T-helper 1 cell treated with Interleukin-12 subunit alpha and Interleukin-12 subunit beta and Interleukin-4 antibody, amounts not matched to agents 30 μg/mL and 1 μg/mL, for 36 hours (primary cell): ENCODE results near the gene SDK1.
"Not testable (repeated sequence)": the region's sequence is repeated elsewhere in the genome, so short reads cannot be mapped to it uniquely, and the experiment has no call there.

Source experiments
- H3K27ac Mint-ChIP-seq: one replicate; pipeline ENCODE4 v1.8.0; 2021; ENCODE audit warnings: mild to moderate bottlenecking, mixed read lengths
- H3K27me3 Mint-ChIP-seq: one replicate; pipeline ENCODE4 v1.8.0; 2021; ENCODE audit warnings: low read depth, mixed read lengths
- H3K36me3 Mint-ChIP-seq: one replicate; pipeline ENCODE4 v1.8.0; 2021; ENCODE audit warnings: low read depth, mixed read lengths
- H3K4me1 Mint-ChIP-seq: one replicate; pipeline ENCODE4 v1.8.0; 2021; ENCODE audit warnings: low read depth, mixed read lengths
- H3K4me3 Mint-ChIP-seq: one replicate; pipeline ENCODE4 v1.8.0; 2021; ENCODE audit warnings: mild to moderate bottlenecking, moderate library complexity, mixed read lengths
- H3K9me3 Mint-ChIP-seq: one replicate; pipeline ENCODE4 v1.8.0; 2021; ENCODE audit warnings: mixed read lengths

SDK1 gene

DNA sequence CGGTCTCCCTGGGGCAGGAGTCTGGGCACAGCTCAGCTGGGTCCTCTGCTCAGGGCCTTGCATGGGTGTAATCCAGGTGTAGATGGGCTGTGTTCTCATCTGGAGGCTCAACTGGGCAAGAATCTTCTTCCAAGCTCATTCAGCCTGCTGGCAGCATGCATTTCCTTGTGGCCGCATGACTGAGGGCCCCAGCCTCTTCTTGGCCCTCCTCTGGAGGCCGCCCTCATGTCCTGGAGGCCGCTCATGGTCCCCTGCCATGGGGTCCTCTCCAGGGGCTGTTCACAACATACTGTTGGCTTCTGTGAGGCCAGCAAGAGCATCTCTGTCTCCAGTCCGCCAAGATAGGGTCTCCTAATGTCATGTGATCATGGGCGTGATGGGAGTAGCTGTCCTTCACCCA lies 943.6 kb downstream of the SDK1 start:
- H3K27ac Mint-ChIP-seq, result no peak overlapping the region
- no peaks in the 10 kb centered on the region for H3K27me3 Mint-ChIP-seq
- no peaks in the 10 kb centered on the region for H3K4me1 Mint-ChIP-seq
- no peak overlapping the region for H3K4me3 Mint-ChIP-seq
- no peaks in the 10 kb centered on the region for H3K36me3 Mint-ChIP-seq
- peaks cover 24% of the 10 kb centered on the region for H3K9me3 Mint-ChIP-seq

DNA sequence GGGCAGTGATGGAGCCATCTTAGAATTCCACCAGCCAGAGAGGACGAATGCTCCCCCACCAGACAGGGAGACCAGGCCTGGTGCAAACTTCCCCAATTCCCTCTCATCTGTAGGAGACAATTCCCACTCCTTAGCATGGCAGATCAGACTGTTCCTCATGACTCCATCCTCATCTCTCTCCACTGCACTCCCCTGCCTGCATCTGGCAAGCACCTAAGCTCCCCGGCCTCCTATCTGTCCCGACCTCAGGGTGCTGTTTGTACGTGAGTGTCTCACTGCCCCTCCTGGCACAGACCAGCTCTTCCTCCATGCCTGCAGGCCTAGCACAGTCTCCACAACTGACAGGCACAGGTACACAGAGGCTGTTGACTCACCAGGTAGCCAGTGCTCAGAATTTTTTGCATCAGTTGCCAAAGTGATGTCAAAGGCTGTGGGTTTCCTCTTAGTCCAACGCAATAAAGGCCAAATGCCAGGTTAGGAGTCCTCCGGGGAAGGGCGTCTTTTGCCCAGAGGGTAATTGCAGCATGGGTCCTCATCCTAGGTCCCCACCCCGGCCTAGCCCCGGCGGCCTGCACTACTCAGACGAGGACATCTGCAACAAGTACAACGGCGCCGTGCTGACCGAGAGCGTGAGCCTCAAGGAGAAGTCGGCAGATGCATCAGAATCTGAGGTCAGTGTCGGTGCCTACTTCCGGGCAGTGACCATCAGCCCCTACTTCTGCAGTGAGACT lies 944.2 kb downstream of the SDK1 start:
- no peak overlapping the region for H3K27ac Mint-ChIP-seq
- H3K27me3 Mint-ChIP-seq, result no peaks in the 10 kb centered on the region
- H3K4me3 Mint-ChIP-seq, result no peak overlapping the region
- H3K9me3 Mint-ChIP-seq, result peaks cover 27% of the 10 kb centered on the region
- H3K36me3 Mint-ChIP-seq, result no peaks in the 10 kb centered on the region
- no peaks in the 10 kb centered on the region for H3K4me1 Mint-ChIP-seq

DNA sequence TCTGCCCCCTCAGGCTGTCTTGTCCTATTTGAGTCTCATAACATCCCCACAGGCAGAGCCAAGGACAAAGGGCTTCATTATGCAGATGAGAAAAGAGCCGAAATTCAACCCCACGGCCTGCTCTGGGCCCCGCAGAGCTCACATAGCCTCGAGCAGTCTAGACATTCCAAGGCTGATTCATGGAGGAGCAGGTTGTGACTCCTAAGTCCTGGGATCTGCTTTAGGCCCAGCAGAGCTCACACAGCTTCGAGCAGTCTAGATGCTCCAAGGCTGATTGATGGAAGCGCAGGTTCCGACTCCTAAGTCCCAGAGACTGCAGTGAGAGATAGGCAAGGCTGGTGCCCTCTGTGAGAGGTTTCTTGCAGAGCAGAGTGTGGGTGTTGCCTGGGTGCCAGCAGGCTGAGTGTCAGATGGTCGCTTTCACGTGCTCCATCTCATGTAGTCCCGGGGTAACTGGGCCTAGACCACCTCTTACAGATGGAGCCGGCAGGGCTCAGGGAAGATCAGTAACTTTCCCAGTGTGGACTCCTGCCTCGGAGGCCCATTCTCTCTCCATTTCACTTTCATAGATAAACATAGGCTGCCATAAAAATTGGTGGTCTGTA lies 944.9 kb downstream of the SDK1 start:
- Mint-ChIP-seq H3K27ac (no peak overlapping the region), H3K4me1 (no peaks in the 10 kb centered on the region), H3K27me3 (no peaks in the 10 kb centered on the region), H3K4me3 (no peak overlapping the region), H3K9me3 (peaks cover 30% of the 10 kb centered on the region), H3K36me3 (no peaks in the 10 kb centered on the region)

DNA sequence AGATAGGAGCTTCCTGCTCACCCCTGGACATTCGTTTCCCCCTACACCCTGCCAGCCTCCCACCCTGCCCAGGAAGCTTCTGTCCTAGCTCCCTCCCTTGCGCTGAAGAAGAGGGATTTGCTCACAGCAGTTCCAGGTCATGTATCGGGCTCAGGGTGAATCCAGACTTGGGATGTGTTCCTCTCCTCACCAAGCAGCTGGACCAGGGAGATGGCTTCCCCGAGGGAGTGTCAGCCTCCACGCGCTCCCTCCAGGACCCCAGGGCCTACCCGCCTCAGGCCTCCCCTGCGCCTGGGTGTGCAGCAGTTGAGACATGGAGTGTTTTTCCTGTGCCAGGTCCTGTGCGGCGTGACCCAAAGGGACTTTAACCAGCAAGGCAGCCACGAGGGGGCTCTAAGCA lies 945.5 kb downstream of the SDK1 start:
- no peak overlapping the region for H3K27ac Mint-ChIP-seq
- H3K36me3 Mint-ChIP-seq, result no peaks in the 10 kb centered on the region
- H3K27me3 Mint-ChIP-seq, result no peaks in the 10 kb centered on the region
- no peak overlapping the region for H3K4me3 Mint-ChIP-seq
- H3K9me3 Mint-ChIP-seq, result peaks cover 35% of the 10 kb centered on the region
- no peaks in the 10 kb centered on the region for H3K4me1 Mint-ChIP-seq

DNA sequence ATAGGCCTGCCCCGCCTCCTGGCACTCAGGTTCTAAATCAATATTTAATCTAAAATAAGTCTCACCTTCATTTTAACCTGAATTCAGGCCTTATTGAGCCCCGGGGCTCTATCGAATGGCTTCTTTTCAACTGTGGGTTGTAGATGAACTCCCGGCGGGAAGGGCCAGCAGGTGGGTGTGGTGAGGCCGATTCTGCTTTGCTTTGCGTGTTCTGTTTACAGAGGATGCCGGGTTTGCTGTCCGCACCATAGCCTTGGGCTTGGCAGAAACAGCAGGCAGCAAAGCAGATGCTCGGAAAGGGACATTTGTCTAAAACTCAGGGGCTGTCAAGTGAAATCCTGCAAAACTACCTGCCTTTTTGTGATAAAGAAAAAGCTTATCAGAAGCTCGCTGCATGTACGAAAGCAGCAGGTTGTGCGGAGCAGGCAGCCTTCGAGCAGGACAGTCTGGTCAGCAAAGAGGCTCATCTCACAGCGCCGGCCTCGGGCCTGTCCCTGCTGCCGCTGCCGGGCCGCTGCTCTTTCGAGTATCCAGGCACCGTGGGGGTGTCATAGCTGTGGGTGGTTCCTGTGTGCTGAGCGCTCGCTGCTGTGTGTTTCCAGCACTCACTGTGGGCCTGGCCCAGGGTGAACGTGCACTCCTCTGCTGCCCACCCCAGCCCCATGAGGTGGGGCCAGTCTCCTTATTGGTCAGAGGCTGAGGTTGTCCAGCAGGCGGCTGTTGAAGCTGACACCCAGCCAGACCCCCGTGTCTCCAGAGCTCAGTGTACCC lies 946.2 kb downstream of the SDK1 start:
- peaks cover 38% of the 10 kb centered on the region for H3K9me3 Mint-ChIP-seq
- H3K36me3 Mint-ChIP-seq, result no peaks in the 10 kb centered on the region
- no peaks in the 10 kb centered on the region for H3K27me3 Mint-ChIP-seq
- H3K27ac Mint-ChIP-seq, result no peak overlapping the region
- no peak overlapping the region for H3K4me3 Mint-ChIP-seq
- no peaks in the 10 kb centered on the region for H3K4me1 Mint-ChIP-seq

DNA sequence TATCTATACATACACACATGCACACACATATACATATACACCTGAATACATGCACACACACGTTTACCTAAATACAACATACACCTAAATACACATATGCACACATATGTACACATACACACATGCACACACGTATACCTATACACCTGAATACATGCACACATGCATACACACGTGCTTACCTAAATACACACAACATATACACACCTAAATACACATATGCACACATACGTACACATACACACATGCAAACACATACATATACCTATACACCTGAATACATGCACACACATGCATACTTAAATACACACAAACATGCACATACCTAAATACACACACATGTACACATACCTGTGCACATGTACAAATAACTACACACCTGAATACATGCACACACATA lies 947.2 kb downstream of the SDK1 start:
- H3K36me3 Mint-ChIP-seq, result no peaks in the 10 kb centered on the region
- H3K9me3 Mint-ChIP-seq, result peaks cover 43% of the 10 kb centered on the region
- H3K4me1 Mint-ChIP-seq, result no peaks in the 10 kb centered on the region
- H3K27ac Mint-ChIP-seq, result no peak overlapping the region
- H3K27me3 Mint-ChIP-seq, result no peaks in the 10 kb centered on the region
- H3K4me3 Mint-ChIP-seq, result no peak overlapping the region

DNA sequence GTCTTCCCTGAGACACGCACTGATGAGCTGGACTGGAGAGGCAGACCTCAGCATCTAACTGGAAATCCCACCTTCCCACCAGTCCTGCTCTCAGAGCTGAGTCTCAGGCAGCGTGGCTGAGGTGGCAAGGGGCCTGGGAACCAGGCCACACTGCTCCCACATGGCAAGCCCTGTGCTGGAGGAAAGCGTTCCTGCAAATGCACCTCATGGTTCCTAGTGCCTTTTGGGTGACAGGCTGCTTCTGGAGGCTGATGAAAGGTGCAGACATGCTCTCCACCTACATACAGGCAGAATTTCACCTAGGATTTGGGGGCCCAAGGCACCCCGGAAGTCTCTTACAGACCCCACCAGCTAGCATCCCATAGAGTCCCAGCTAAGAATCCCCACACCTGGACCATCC lies 948.2 kb downstream of the SDK1 start:
- Mint-ChIP-seq H3K4me1 (no peaks in the 10 kb centered on the region), H3K36me3 (no peaks in the 10 kb centered on the region), H3K27me3 (no peaks in the 10 kb centered on the region), H3K27ac (no peak overlapping the region), H3K9me3 (peaks cover 44% of the 10 kb centered on the region), H3K4me3 (no peak overlapping the region)

DNA sequence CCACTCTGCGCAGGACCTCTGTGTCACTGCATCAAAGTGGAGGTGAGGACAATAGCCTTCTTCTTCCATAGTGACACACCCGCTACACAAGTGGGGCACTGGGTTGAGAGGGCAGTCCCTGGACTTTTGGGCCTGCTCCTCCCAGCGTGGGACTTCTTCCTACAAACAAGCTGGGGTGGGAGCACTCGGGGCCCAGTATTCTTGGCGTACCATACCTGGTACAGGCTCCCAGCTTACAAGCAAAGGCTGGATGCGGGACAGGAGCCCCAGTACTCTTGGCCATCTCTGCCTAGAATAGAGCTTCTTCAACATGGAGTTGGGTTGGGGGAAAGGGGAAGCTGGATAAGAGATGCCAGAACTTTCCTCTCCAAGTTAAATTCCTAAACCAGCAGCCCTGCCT lies 954.3 kb downstream of the SDK1 start:
- peaks cover 30% of the 10 kb centered on the region for H3K9me3 Mint-ChIP-seq
- no peaks in the 10 kb centered on the region for H3K36me3 Mint-ChIP-seq
- H3K27me3 Mint-ChIP-seq, result no peaks in the 10 kb centered on the region
- H3K27ac Mint-ChIP-seq, result no peak overlapping the region
- no peaks in the 10 kb centered on the region for H3K4me1 Mint-ChIP-seq
- H3K4me3 Mint-ChIP-seq, result no peak overlapping the region

DNA sequence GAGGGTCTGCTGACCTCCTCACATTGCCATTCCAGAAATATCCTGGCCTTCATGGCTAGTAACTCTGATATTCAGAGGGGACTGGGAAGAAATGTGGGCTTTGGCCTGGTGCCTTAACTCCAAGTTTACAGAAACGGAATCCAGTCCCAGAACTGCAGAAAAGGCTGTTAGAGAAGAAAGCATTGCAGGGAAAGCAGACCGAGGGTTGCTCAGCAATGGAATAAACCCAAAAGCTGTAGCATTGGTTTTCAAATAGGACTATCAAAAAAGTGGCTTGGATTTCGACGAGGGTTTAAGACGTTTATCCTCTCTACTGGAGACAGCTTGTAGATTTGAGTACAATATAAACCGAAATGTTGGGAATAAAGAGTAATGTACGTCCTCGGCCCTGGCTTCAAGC lies 955.2 kb downstream of the SDK1 start:
- Mint-ChIP-seq H3K4me3 (no peak overlapping the region), H3K36me3 (no peaks in the 10 kb centered on the region), H3K27ac (no peak overlapping the region), H3K9me3 (peaks cover 24% of the 10 kb centered on the region), H3K27me3 (no peaks in the 10 kb centered on the region), H3K4me1 (no peaks in the 10 kb centered on the region)

DNA sequence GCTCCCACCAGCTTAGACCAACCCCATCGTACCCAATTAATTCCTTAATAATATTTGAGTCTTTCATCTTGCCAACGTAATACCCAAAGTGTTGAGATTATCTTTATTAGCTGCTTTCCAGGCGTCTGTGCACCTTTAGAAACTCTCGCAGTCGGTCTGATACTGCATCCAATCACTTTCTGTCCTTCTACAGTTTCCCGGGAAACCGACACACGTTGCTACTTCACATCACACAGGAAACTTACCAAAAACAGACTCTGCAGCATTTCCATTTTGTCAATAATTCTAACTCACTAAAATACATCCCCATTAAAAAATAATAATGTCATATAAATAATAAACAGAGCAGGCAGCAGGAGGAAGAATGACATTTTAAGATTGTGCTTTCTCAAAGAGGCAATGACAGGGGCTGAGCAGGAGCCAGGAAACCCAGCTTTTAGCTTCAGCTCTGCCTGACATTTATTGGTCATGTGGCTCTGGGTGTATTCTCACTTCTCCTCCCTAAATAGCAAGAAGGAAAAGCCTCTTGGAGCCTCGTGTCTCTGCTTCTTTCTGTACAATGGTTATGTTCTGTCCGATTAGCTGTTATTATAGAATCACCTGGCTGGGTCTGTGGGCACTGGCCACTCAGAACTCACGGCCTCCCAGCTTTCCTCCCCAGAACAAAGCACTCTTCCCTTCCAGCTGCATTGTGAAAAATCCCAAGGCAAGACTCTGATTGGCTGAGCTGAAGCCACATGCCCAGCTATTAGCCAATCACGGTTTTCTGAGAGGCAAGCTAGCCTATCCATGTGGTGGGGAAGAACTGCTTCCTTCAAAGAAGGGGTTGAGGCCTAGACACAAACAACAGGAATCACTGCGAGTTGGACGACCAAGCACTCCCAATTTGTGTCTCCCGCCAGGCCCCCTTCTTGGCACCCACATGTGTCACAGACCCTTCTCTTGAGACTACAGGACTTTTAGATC lies 956.4 kb downstream of the SDK1 start:
- no peak overlapping the region for H3K4me3 Mint-ChIP-seq
- H3K9me3 Mint-ChIP-seq, result peaks cover 18% of the 10 kb centered on the region
- H3K27me3 Mint-ChIP-seq, result no peaks in the 10 kb centered on the region
- no peaks in the 10 kb centered on the region for H3K4me1 Mint-ChIP-seq
- H3K27ac Mint-ChIP-seq, result no peak overlapping the region
- H3K36me3 Mint-ChIP-seq, result no peaks in the 10 kb centered on the region

DNA sequence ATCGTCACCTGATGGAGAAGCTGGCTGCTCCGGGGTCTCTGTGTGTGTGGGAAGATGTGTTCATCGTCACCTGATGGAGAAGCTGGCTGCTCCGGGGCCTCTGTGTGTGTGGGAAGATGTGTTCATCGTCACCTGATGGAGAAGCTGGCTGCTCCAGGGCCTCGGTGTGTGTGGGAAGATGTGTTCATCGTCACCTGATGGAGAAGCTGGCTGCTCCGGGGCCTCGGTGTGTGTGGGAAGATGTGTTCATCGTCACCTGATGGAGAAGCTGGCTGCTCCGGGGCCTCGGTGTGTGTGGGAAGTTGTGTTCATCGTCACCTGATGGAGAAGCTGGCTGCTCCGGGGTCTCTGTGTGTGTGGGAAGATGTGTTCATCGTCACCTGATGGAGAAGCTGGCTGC lies 959.1 kb downstream of the SDK1 start:
- not testable (repeated sequence) for H3K4me1 Mint-ChIP-seq, H3K27me3 Mint-ChIP-seq, H3K36me3 Mint-ChIP-seq, H3K4me3 Mint-ChIP-seq, H3K27ac Mint-ChIP-seq
- peaks cover 13% of the 10 kb centered on the region for H3K9me3 Mint-ChIP-seq

DNA sequence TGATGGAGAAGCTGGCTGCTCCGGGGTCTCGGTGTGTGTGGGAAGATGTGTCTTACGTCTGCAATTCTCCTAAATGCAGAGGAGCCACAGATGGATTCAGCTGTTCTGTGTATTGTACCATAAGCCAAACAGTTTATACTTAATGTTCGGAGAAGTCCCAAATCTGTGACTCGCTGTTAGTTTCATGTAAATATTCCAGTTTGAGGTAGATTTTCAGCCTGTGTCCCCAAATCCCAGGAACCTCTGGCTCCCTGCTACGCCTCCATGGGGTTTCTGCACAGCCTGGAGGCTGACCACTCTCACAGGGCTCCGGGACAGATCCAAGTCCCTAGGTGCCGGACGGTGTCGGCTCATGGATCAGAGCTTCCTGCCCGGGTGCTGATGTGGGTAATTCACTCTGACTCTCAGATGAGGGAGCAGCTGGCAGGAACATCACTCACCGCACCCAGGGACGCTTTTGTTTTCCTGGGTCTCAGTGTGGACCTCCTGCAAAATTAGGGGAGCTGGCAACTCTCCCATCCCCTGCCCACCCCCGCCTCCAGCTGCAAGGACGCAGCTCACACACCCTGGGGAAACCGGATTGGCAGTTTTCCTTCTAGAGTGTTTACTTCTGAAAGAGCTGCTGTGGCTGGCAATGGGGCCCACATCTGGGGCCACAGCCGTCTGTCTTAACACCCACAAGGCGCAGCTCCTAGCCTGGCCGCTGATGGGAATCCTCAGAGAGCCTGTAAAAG lies 960.0 kb downstream of the SDK1 start:
- Mint-ChIP-seq H3K4me1 (no peaks in the 10 kb centered on the region), H3K36me3 (no peaks in the 10 kb centered on the region), H3K4me3 (no peak overlapping the region), H3K27ac (no peak overlapping the region), H3K27me3 (no peaks in the 10 kb centered on the region), H3K9me3 (peaks cover 13% of the 10 kb centered on the region)

DNA sequence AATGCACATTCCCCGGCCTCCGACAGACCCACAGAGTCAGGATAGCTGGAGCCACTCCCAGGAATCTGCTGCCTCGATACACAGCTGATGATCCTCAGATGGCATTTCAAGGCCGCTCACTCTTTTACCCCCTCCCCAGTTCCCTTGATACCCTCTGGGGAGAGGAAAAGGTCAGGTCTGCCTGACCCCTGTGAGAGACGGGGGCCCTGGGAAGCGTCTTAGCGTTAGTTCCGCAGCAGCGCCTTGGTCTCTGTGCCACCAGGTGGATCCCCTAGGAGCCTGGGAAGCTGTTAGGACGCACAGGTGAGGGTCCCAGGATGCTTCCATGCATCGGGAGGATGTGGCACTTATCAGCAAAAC lies 960.5 kb downstream of the SDK1 start:
- Mint-ChIP-seq H3K9me3 (peaks cover 13% of the 10 kb centered on the region), H3K36me3 (no peaks in the 10 kb centered on the region), H3K27me3 (no peaks in the 10 kb centered on the region), H3K27ac (no peak overlapping the region), H3K4me3 (no peak overlapping the region), H3K4me1 (no peaks in the 10 kb centered on the region)

DNA sequence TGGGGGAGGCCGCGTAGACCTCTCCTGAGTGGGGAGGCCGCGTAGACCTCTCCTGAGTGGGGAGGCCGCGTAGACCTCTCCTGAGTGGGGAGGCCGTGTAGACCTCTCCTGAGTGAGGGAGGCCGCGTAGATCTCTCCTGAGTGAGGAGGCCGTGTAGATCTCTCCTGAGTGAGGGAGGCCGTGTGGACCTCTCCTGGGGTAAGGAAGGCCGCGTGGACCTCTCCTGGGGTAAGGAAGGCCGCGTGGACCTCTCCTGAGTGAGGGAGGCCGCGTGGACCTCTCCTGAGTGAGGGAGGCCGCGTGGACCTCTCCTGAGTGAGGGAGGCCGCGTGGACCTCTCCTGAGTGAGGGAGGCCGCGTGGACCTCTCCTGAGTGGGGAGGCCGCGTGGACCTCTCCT lies 963.2 kb downstream of the SDK1 start:
- not testable (repeated sequence) for H3K4me3 Mint-ChIP-seq, H3K4me1 Mint-ChIP-seq, H3K27ac Mint-ChIP-seq, H3K9me3 Mint-ChIP-seq, H3K27me3 Mint-ChIP-seq, H3K36me3 Mint-ChIP-seq
